OCI-LY7 (cell line): ENCODE measurements around the gene NCF4.

ENCODE experiments used
- EZH2phosphoT487 ChIP-seq: fragments of 200-600 bp; sonication (generic); IDR thresholded peaks from 2 replicates; pipeline ENCODE4 v1.6.1; 2018; ENCODE audit warnings: low read depth, borderline replicate concordance, mild to moderate bottlenecking, mixed run types, antibody characterized with exemption, low read length, moderate library complexity, mixed read lengths
- TF ChIP-seq, protein P1 (sequence below): fragments of 200-600 bp; sonication (generic); conservative IDR thresholded peaks from 2 replicates; pipeline ENCODE4 v1.5.1; 2014; ENCODE audit warnings: mild to moderate bottlenecking, antibody characterized with exemption, low read length, moderate library complexity, mixed read lengths

DNA sequence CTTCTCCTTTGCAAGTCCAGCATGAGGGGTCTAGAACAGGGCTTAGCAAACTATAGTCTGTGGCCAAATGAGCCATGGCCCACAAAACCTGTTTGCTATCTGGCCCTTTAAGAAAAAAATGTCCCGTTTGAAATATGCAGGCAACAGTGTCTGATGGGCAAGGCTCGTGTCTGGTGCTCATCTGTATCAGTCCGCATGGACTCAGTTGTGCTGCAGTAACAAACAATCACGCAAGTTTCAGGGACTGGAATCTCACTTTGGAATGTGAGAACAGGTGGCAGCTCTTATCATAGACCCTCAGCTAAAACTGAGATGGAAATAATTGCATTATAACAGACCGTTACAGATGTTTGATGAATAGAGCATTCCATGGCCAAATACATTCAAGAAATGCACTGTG is 24.9 kb upstream of the NCF4 start:
- TF ChIP-seq, protein P1, sequence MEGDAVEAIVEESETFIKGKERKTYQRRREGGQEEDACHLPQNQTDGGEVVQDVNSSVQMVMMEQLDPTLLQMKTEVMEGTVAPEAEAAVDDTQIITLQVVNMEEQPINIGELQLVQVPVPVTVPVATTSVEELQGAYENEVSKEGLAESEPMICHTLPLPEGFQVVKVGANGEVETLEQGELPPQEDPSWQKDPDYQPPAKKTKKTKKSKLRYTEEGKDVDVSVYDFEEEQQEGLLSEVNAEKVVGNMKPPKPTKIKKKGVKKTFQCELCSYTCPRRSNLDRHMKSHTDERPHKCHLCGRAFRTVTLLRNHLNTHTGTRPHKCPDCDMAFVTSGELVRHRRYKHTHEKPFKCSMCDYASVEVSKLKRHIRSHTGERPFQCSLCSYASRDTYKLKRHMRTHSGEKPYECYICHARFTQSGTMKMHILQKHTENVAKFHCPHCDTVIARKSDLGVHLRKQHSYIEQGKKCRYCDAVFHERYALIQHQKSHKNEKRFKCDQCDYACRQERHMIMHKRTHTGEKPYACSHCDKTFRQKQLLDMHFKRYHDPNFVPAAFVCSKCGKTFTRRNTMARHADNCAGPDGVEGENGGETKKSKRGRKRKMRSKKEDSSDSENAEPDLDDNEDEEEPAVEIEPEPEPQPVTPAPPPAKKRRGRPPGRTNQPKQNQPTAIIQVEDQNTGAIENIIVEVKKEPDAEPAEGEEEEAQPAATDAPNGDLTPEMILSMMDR = no peak
- TF ChIP-seq EZH2phosphoT487 = no peak
